ENCODE data around the gene FUT3. TPM values are rescaled to one million over a fixed set of nuclear protein-coding genes. Genes with fewer than 3 reads are reported as not detected.
A peak's percentile ranks its signal among the peaks of the same experiment; 100 is the strongest.

Gene FUT3
- total RNA-seq, 1 experiment from 2014 or later, result not detected

DNA sequence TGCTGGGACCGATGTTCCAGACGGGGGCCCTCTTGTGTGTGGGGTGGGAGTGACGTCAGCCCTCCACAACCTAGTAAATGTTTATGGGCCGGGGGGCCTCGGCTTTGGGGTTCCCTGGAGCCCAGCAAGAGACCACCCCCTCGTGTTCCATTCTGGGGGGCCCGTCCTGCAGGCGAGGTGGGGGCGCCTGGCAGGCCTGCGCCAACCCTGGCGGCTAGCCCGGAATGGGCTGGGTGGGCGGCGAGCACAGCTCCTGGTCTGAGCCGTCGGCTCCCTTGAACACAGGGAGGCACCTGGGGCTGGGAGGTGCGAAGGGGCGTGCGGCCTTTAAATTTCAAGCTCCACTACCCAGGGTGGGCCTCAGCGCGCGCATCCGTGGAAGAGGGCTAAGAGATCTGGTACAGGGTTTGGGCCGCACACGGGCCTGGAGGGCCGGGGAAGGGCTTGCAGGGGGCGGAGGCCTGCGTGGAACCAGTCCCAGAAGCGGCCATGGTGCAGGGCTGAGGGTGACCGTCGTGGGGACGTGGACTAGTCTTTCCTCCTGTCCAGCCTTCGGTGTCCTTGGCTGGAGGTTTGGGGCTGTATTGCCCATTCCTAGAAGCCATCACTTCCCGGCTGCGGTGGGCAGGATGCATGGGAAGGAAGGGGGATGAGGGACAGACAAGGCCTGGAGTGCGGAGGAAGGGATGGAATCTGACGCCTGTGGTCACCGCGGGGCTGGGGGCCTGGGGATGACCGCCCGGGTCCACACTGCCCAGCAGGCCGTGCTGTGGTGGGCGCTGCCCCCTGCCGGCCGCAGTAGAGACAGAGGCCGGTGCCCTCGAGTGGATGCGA lies 40.9 kb upstream of the FUT3 start:
- Mint-ChIP-seq H3K4me1 (peaks cover 10 to 15% of the 10 kb centered on the region in 2 experiments), H3K4me3 (peak overlapping the region in 1 of 2 experiments; percentile 48; a peak in 2 of 5 replicates), H3K9me3 (no peaks in the 10 kb centered on the region), H3K27ac (peak overlapping the region in 1 of 3 experiments; percentile 23; a peak in 1 of 7 replicates), H3K36me3 (ENCODE audit: insufficient read depth in 1 of 3, low read depth in 3 of 3) (peaks cover 3 to 11% (median 8%) of the 10 kb centered on the region in 3 experiments; a peak in 6 of 7 replicates), H3K27me3 (ENCODE audit: low read depth) (peaks cover 29% of the 10 kb centered on the region)
- Histone ChIP-seq H2BK120ac (ENCODE audit: low read depth, low read length, poor library complexity, severe bottlenecking) (no peak overlapping the region), H3K9me3 (ENCODE audit: control insufficient read depth, low read depth, low read length) (no peaks in the 10 kb centered on the region), H3K18ac (ENCODE audit: insufficient read length, low read depth, low read length) (peak overlapping the region; percentile 37), H3K4ac (ENCODE audit: low read depth, low read length) (no peak overlapping the region), H3K79me2 (ENCODE audit: insufficient read depth, low read length) (no peaks in the 10 kb centered on the region), H2BK12ac (ENCODE audit: insufficient read length, low read depth, low read length) (no peak overlapping the region), H3K79me1 (ENCODE audit: insufficient read depth, low read depth, low read length, poor library complexity, severe bottlenecking) (no peaks in the 10 kb centered on the region), H2AK5ac (ENCODE audit: insufficient read length, low read length) (no peak overlapping the region), H3K4me1 (ENCODE audit: insufficient read depth, low read length) (no peaks in the 10 kb centered on the region; the same call in 1 of the 2 replicates), H3K4me2 (ENCODE audit: insufficient read depth, insufficient read length, low read length) (no peak overlapping the region), H3K23me2 (ENCODE audit: insufficient read length, low read depth, low read length, poor library complexity, severe bottlenecking) (no peaks in the 10 kb centered on the region), H2AFZ (ENCODE audit: low read length) (no peak overlapping the region), H3K56ac (ENCODE audit: insufficient read length, low read depth, low read length) (no peak overlapping the region), H2BK20ac (ENCODE audit: low read depth, low read length, poor library complexity, severe bottlenecking) (no peak overlapping the region), H3K9ac (ENCODE audit: extremely low read depth, insufficient read length, low read length) (no peak overlapping the region), H3K23ac (ENCODE audit: insufficient read length, low read depth, low read length) (no peak overlapping the region), H3K27me3 (ENCODE audit: insufficient read depth, low read length) (no peaks in the 10 kb centered on the region), H3T11ph (ENCODE audit: low read length) (no peak overlapping the region), H4K8ac (replicated peaks; ENCODE audit: insufficient read length, low read depth, low read length) (no peak overlapping the region), H4K91ac (ENCODE audit: insufficient read length, low read depth, low read length) (no peak overlapping the region), H2BK15ac (ENCODE audit: low read depth, low read length) (no peak overlapping the region), H4K5ac (ENCODE audit: insufficient read length, low read depth, low read length) (no peak overlapping the region), H3K14ac (ENCODE audit: insufficient read depth, low read length) (peak overlapping the region; percentile 4; the same call in 1 of the 2 replicates), H4K20me1 (ENCODE audit: control insufficient read depth, insufficient read depth, insufficient read length) (no peaks in the 10 kb centered on the region), H3K27ac (ENCODE audit: insufficient read length, low read depth, low read length) (no peak overlapping the region), H2BK5ac (ENCODE audit: insufficient read length, low read length) (no peak overlapping the region)
- peak; percentile 78 for TF ChIP-seq CTCF (conservative IDR thresholded peaks at IDR 0.05)
- peak; percentile 61 for DNase-seq
- WGBS (ENCODE audit: extremely low coverage, insufficient read length, low lambda C conversion rate), result no CpG with 5 or more reads among the region's 48 CpGs

Data from H9 (cell line).